Measurements from ENCODE around the gene AQP10.
"Not testable (repeated sequence)": the region's sequence is repeated elsewhere in the genome, so short reads cannot be mapped to it uniquely, and the experiment has no call there.

AQP10 gene

DNA sequence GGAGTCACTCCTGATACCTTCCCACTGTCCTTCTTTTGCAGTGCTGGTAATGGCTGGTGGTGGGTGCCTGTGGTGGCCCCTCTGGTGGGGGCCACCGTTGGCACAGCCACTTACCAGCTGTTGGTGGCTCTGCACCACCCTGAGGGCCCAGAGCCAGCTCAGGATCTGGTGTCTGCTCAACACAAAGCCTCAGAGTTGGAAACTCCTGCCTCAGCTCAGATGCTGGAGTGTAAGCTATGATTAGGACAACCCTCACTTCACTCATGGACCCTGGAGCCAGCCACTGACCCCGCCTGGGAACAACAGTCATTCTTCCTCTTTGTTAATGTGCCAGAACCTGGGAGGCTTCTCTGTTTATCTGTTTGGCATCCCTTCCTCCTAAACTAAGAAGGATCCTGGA lies 3.3 kb downstream of the AQP10 start:
- DNase-seq (ENCODE audit: low read depth, low spot score): no peak

GRCh38 chr1:154324669-154325582 lies 4.0 kb downstream of the AQP10 start, which contains the start of gene ATP8B2:
ATP8B2 (plus strand) TSS chr1:154325525; CDS start chr1:154328142, 2,617 bp downstream.
- peak; percentile 70 for DNase-seq (ENCODE audit: low read depth, low spot score)

DNA sequence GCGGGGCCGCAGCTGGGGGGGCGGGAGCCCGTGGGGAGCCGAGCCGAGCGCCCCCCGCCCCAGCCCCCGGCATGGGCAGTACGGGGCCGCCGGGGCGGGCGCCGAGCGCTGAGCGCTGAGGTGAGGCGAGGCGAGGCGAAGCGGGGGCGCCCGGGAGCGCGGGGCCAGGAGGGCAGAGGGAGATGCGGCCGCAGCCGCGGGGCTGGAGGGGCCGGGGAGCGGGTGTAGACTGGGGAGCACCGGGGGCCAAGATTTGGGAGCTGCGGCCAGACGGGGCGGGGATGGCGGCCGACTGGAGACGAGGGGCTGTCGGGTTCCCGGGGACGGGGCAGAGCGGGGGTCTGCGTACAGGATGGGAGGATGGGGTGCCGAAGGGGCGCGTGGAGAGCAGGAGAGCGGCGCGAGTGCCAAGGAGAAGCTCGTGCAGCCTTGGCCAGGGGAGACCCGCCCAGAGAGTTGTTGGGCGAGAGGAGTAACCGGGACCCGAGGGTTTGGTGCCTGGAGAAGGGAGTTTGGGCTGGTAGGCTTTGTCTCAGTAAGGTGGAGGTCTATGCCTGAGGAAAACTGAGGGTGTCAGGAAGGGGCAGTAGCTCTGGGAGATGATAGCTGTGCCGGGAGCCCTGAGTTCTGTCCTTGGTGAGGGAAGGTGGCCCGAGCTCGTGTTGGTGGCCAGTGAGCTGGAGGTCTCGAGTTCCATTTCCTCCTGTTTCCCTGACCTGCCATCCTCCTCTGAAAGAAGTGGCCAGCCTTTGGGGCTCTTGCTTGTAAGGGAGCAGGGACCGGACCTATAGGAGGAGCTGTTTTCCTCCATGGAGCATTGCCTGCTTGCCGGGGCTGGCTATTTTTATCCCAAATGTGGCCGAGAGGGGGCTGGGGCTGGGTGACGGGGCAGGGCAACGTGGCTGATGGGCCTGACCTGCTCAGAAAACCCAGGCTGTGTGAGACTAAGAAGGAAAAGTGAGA lies 5.0 kb downstream of the AQP10 start:
- DNase-seq (ENCODE audit: low read depth, low spot score): no peak

DNA sequence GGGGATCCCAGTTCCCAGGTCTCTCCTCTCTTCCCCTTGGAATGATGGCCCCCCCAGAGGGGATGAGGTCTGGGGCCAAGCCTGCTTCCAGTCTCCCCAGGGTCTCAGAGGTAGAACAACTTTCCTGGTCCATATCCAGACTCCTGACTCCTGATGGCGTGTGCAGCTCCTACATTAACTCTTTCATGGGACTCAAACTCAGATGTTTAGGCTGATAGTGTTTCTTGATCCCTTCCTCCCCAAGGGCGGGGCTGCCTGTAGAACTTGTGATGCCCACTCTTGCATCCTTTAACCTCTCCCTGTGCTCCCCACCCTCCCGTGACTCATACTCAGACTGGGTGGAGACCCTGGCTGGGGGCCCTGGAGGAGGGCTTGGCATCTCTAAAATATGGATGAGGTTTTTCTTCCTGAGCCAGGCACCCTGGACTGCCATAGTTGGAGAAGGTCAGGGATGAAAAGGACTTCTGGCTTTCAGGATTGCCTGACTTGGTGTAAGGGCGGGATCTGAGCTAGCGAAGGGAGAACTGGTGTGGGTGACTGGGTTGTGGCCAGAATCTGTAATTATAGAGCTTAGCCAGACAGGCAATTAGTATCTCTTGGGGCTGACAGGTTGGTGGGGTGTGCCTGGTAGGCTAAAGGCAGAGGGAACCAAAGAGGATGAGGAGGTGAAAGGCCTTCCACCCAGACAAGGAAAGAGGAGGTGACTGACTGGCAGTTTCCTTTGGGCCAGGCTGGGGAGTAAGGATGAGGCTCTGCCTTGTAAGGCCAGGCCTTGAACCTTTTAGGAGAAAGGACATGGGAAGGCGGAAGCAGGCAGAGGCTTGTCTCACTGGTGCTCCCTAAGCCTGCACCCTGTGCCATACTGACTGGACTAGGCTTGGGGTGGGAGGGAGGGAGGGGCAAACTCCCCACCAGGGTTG lies 5.9 kb downstream of the AQP10 start:
- no peak for DNase-seq (ENCODE audit: low read depth, low spot score)

DNA sequence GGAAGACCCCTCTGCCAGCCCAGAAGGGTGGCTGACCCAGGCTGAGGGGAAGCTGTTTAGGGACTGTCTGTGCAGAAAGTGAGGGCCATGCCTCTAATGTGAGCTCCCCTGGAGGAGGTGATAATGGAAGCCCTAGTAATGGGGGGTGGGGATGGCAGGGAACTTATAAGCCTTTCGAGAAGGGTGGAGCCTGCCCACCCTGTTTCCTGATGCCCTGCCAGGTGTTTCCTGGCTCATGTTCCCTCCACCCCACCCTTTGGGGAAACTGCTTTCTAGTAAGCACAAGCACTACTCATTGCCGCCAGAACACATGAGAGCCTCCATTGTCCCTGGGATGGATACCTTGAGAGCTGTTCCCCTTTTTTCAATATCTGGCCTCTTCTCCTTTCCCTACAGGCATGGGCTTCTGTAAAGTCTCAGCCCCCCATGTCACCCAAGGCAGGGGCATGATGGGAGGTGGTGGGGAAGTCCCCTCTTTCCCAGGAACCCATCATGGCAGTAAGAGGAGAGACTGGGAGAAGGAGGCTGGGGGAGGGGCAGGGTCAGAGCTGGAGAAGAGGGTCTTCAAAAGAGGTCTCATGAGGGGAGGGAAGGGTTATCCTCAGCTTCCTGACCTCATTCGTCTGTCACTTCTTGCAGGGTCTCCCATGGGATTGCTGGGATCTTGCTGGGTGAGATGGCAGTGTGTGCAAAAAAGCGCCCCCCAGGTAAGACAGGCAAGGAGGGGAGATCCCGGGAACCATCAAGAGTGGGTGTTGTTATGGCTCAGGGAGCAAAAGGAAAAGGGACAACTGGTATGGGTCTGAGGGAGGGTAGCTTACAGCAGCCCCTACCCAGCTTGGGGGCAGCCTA lies 6.8 kb downstream of the AQP10 start:
- DNase-seq (ENCODE audit: low read depth, low spot score): no peak

DNA sequence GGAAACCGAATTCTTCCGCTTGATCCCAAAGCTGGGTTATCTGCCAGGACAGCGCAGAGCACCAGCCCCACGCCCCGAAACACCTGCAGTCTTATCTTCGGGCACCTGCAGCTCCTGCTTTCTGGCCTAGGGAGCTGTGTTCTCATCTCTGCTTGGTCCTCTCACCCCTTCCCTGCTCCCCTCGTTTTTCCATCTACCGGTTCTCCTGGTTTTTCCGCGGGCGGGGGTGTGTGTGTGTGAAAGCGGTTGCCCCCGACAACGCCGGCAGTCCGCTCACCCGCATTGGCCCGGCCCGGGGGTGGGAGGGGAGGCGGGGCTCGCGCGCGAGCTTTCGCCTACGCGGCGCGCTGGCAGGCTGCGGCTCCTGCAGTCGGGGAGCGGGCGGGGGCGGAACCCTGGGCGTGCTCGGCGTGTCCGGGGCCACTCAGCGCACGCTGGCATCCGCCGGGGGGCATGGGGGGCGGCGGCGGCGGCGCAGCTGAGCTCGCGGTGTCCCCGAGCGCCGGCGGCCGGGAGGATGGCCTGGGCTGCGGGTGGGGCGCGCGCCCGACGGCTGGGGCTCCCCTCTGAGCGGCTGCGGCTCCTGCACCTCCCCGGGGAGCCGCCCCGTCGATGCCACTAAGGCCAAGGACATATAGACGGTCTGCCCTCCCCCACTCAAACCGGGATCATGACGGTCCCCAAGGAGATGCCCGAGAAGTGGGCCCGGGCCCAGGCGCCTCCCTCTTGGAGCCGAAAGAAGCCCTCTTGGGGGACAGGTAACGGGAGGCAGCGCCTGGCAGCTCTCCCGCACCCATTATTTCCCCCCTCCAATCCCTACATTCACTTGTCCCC lies 7.6 kb downstream of the AQP10 start:
- peak; percentile 75 for DNase-seq (ENCODE audit: low read depth, low spot score)

- no peak for DNase-seq (ENCODE audit: low read depth, low spot score)
These were observed 8.2 kb downstream of the AQP10 start for GRCh38 chr1:154329152-154329521.

- no peak for DNase-seq (ENCODE audit: low read depth, low spot score)
These were observed 8.7 kb downstream of the AQP10 start for GRCh38 chr1:154329551-154330131.

DNA sequence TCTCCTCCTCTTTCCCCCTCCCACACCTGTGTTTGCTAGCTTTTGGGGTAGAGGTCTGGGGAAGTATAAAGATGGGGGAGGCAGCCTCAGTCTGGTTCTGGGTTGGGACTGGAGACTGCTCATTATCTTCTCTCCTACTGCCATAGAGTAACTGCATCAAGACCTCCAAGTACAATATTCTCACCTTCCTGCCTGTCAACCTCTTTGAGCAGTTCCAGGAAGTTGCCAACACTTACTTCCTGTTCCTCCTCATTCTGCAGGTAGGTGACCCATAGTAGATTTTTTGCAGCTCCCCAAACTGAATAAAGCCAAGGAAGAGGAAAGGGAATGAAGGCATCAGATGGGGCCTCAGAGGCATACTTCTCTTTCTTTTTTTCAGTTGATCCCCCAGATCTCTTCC lies 9.8 kb downstream of the AQP10 start:
- DNase-seq (ENCODE audit: low read depth, low spot score): no peak

- no peak for DNase-seq (ENCODE audit: low read depth, low spot score)
These were observed 13.5 kb downstream of the AQP10 start for GRCh38 chr1:154334079-154335024.

DNA sequence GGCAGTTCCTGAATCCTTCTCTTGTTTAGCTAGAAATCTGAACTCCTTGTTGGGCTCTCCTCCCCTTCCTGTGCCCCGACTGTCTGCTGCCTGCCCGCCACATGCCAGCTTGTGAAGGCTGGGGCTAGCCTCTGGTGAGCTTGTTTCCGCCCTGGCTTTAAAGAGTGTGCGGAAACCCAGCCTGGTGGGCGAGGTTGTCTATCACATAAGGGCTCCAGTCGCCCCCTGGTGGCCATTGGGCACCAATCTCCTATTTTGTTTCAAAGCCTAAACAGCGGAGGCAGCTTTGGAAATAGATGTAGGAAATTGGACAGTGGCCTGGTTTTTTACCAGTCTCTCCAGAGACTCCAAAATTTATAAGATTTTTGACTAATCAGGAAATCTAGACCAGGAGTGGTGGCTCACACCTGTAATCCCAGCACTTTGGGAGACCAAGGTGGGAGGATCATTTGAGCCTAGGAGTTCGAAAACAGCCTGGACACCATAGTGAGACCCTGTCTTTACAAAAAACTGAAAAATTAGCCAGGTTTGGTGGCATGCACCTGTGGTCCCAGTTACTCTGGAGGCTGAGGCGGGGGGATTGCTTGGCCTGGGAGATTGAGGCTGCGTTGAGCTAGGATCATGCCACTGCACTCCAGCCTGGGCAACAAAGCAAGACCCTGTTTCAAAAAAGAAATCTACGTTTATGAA lies 14.3 kb downstream of the AQP10 start:
- peak; percentile 87 for DNase-seq (ENCODE audit: low read depth, low spot score)

GRCh38 chr1:154337253-154337894 lies 16.5 kb downstream of the AQP10 start:
- DNase-seq (ENCODE audit: low read depth, low spot score): no peak

DNA sequence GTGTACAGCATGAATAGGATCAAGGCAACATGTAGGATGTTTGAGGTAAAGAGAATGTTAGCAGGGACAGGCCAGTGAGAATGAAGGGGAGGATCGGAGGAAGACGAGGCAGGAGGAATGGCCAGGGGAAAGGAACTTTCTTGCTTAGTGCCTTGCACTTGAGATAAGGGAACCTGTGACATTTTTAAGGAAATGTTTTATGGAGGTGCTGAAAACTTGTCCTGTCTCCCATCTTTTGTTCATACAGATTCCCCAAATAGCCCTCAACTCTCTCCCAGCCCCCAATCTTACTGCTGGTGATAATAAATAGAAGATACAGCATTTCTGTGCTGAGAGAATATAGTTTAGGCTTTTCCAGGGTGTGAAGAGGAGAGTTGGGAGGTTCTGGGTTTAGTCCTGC lies 18.0 kb downstream of the AQP10 start:
- DNase-seq (ENCODE audit: low read depth, low spot score): no peak

DNA sequence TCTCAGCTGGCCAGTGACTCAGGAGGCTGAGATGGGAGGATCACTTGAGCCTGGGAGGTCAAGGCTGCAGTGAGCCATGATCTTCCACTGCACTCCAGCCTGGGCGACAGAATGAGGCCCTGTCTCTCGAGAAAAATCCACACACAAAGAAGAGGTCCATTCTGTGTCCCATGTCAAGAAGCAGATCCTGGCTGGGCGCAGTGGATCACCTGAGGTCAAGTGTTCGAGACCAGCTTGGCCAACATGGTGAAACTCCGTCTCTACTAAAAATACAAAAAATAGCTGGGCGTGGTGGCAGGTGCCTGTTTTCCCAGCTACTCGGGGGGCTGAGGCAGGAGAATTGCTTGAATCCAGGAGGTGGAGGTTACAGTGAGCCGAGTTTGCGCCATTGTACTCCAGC lies 20.5 kb downstream of the AQP10 start:
- not testable (repeated sequence) for DNase-seq (ENCODE audit: low read depth, low spot score)

DNA sequence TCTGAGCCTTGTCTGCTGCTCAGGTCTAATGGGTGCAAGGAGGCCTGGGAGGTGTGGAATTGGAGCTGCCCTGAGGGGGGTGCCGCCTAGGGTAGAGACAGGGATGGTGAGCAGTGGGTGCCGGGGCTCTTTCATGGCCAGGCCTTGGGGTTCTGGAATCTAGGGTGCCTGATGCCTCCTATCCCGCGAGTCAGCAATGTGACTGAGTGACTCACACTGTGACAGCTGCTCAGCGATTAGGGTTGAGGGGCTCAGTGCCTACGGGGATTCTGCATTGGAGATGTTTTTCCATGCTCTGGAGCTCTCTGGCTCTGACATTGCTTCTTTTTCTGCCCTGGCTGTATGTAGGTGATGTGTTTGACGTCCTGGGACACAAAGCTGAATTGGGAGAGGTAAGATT lies 21.2 kb downstream of the AQP10 start:
- no peak for DNase-seq (ENCODE audit: low read depth, low spot score)

DNA sequence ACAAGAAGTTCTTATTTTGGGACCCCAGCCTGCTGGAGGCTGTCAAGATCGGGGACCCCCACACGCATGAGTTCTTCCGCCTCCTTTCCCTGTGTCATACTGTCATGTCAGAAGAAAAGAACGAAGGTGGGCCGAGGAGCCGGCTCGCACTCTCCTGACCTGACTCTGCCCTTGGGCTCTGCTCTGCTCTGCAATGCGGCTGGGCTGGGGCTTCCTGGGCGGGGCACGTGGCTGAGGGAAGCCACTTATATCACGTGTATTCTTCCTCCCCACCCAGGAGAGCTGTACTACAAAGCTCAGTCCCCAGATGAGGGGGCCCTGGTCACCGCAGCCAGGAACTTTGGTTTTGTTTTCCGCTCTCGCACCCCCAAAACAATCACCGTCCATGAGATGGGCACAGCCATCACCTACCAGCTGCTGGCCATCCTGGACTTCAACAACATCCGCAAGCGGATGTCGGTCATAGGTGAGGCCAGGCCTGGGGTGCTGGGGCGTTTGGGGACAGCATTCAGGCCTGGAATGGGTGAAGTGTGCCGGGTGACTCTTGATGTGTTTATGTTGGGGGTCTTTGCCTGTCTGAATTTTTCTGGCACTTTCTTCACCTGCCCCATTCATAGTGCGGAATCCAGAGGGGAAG lies 22.1 kb downstream of the AQP10 start:
- peak; percentile 40 for DNase-seq (ENCODE audit: low read depth, low spot score)

Data from activated naive CD8-positive, alpha-beta T cell treated with anti-CD3 and anti-CD28 coated beads, Interleukin-2, amount 50 U/mL, for 16 hours (primary cell).